Measurements from ENCODE around the gene SEPHS1.

Gene SEPHS1, protein sequence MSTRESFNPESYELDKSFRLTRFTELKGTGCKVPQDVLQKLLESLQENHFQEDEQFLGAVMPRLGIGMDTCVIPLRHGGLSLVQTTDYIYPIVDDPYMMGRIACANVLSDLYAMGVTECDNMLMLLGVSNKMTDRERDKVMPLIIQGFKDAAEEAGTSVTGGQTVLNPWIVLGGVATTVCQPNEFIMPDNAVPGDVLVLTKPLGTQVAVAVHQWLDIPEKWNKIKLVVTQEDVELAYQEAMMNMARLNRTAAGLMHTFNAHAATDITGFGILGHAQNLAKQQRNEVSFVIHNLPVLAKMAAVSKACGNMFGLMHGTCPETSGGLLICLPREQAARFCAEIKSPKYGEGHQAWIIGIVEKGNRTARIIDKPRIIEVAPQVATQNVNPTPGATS

DNA sequence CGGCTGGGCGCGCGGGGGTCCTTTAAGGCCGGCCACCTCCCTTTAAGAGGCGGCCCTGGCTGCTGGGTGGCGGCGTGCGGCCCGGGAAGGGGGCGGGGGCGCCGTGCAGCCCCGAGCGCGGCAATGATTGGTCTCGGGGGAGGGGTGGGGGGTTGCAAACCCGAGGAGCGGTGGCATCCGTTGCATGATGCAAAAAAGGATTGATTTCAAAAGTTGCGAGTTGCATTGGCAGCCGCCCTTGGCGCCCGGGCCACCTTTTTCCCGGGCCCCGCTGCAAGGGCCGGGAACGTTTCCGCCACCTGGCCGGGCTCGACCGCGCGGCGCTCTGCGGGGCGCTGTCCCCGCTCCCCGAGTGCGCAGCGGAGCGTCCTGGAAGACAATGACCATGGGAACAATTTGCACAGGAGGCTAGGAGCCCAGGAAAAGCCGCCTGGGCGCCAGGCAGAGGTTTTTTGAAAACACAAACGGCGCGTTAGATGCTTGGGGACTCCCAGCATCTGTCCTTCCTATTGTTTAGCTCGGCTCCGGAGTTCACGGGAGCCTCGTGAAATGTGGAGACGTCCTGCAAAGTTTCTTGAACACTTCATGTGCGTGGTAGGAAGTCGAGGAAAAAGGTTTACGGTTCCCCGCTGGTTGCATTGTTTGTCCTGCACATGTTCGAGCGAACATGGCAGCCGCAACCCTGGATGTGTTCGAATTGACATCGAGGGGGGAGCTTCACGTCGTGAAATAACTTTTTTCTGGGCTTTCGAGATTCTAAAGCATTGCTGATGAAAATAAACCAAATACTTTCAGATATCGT is at the start of gene SEPHS1:
TSS of gene SEPHS1 (minus strand) at position 78 of the 802 bp plus-strand sequence. CDS start 3,343 bp downstream, outside the sequence.
- peak within 1 kb of the TSS; percentile 75 for H3K4me3 ChIP-seq (ENCODE audit: low read depth, low read length)
- peaks cover 20% of the 10 kb centered on the region for H3K36me3 ChIP-seq (ENCODE audit: control insufficient read depth, insufficient read depth, low read length)
- H3K9ac ChIP-seq (ENCODE audit: low read depth, low read length): peak within 1 kb of the TSS; percentile 96
- no peaks in the 10 kb centered on the region for H3K9me3 ChIP-seq (ENCODE audit: control insufficient read depth, insufficient read depth, low read length)
- peak within 1 kb of the TSS; percentile 100 for H3K27ac ChIP-seq (ENCODE audit: low read depth, low read length)
- H3K27me3 ChIP-seq (ENCODE audit: control insufficient read depth, insufficient read depth, low read length): no peaks in the 10 kb centered on the region
- peaks cover 51% of the 10 kb centered on the region for H3K4me1 ChIP-seq (ENCODE audit: control insufficient read depth, insufficient read depth, low read length)

DNA sequence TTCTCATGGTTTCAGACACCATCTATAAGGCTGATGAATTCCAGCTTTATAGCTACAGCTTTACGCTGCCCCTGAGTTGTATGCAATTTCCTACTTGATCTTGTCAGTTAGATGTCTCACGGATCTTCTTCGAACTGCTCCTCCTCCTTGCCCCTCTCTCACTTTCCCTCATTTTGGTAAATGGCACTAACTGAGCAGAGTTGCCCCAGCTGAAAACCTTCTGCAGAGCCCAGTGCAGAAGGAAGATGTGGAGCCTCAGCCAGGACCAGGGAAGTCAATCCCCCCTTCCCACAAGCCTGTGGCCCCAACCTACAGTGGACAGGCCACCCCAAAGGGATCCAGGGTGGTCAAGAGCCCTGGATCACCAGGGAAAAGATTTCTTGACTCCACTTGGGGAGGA is 49.0 kb upstream of the SEPHS1 start:
- Histone ChIP-seq H3K4me1 (ENCODE audit: control insufficient read depth, insufficient read depth, low read length) (peaks cover 11% of the 10 kb centered on the region; the same call in 1 of the 2 replicates), H3K4me3 (ENCODE audit: low read depth, low read length) (no peak overlapping the region), H3K9me3 (ENCODE audit: control insufficient read depth, insufficient read depth, low read length) (peaks cover 5% of the 10 kb centered on the region), H3K9ac (ENCODE audit: low read depth, low read length) (no peak overlapping the region), H3K27me3 (ENCODE audit: control insufficient read depth, insufficient read depth, low read length) (no peaks in the 10 kb centered on the region), H3K36me3 (ENCODE audit: control insufficient read depth, insufficient read depth, low read length) (no peaks in the 10 kb centered on the region), H3K27ac (ENCODE audit: low read depth, low read length) (no peak overlapping the region)

DNA sequence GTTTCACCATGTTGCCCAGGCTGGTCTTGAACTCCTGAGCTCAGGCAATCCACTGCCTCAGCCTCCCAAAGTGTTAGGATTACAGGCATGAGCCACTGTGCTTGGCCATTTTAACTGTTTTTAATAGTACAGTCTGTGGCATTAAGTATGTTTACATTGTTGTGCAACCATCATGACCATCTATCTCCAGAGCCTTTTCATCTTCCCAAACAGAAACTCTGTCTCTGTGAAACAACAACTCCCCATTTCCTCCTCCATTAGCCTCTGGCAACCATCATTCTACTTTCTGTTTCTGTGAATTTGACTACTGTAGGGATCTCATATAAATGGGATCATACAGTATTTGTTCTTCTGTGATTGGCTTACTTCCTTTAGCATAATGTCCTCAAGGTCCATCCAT is 48.3 kb upstream of the SEPHS1 start:
- Histone ChIP-seq H3K36me3 (ENCODE audit: control insufficient read depth, insufficient read depth, low read length) (no peaks in the 10 kb centered on the region), H3K27me3 (ENCODE audit: control insufficient read depth, insufficient read depth, low read length) (no peaks in the 10 kb centered on the region), H3K4me1 (ENCODE audit: control insufficient read depth, insufficient read depth, low read length) (peaks cover 11% of the 10 kb centered on the region; the same call in 1 of the 2 replicates), H3K4me3 (ENCODE audit: low read depth, low read length) (no peak overlapping the region), H3K9ac (ENCODE audit: low read depth, low read length) (no peak overlapping the region), H3K27ac (ENCODE audit: low read depth, low read length) (no peak overlapping the region), H3K9me3 (ENCODE audit: control insufficient read depth, insufficient read depth, low read length) (peaks cover 5% of the 10 kb centered on the region)

DNA sequence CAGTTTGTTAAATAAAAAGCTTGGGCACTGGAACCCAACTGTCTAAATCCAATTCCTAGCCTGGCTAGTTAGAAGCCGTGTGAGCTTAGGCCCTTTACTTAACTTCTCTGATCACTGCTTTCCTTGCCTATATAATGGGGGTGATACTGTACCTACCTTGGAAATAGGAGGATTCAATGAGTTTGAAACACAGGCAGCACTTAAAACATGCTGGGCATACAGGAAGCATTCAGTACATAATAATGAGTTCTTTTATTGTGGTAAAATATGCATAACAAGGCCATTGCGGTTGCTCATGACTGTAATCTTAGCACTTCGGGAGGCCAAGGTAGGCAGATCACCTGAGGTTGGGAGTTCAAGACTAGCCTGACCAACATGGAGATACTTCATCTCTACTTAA is 47.4 kb upstream of the SEPHS1 start:
- Histone ChIP-seq H3K9ac (ENCODE audit: low read depth, low read length) (no peak overlapping the region), H3K27me3 (ENCODE audit: control insufficient read depth, insufficient read depth, low read length) (no peaks in the 10 kb centered on the region), H3K27ac (ENCODE audit: low read depth, low read length) (peak overlapping the region; percentile 64), H3K4me3 (ENCODE audit: low read depth, low read length) (no peak overlapping the region), H3K36me3 (ENCODE audit: control insufficient read depth, insufficient read depth, low read length) (no peaks in the 10 kb centered on the region), H3K9me3 (ENCODE audit: control insufficient read depth, insufficient read depth, low read length) (peaks cover 5% of the 10 kb centered on the region), H3K4me1 (ENCODE audit: control insufficient read depth, insufficient read depth, low read length) (peaks cover 18% of the 10 kb centered on the region)

DNA sequence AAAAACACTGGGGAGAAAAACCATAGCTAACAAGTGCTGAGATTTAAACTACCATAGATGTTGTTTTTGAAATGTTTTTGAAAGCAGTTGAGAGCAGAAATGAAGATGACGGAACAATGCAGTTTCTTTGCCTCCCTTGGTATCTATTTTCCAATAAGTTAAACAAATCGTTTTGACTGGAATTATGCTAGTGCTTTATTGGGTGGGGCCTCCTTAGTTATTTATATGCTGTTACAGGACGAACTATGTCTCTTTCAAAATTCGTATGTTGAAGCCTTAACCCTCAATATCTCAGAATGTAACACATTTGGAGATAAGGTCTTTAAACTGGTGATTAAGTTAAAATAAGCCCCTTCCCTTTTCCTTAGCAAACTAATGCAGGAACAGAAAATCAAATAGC is 45.5 kb upstream of the SEPHS1 start:
- Histone ChIP-seq H3K9ac (ENCODE audit: low read depth, low read length) (no peak overlapping the region), H3K27me3 (ENCODE audit: control insufficient read depth, insufficient read depth, low read length) (no peaks in the 10 kb centered on the region), H3K36me3 (ENCODE audit: control insufficient read depth, insufficient read depth, low read length) (no peaks in the 10 kb centered on the region), H3K27ac (ENCODE audit: low read depth, low read length) (no peak overlapping the region), H3K9me3 (ENCODE audit: control insufficient read depth, insufficient read depth, low read length) (no peaks in the 10 kb centered on the region), H3K4me3 (ENCODE audit: low read depth, low read length) (no peak overlapping the region), H3K4me1 (ENCODE audit: control insufficient read depth, insufficient read depth, low read length) (peaks cover 20% of the 10 kb centered on the region)

DNA sequence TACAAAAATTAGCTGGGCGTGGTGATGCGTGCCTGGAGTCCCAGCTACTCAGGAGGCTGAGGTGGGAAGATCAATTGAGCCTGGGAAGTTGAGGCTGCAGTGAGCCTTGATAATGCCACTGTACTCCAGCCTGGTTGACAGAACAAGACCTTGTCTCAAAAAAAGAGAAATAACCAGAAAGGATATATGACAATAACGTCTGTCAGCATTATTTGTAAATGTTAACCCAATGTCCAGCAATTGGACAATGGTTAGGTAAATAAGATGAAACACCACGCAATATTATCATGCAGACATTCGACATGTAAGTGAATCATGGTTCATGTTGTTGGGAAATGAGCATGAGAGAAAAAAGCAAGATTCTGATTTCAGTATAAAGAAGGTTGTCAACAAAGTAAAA is 44.6 kb upstream of the SEPHS1 start:
- H3K27ac ChIP-seq (ENCODE audit: low read depth, low read length): no peak overlapping the region
- H3K36me3 ChIP-seq (ENCODE audit: control insufficient read depth, insufficient read depth, low read length): no peaks in the 10 kb centered on the region
- no peak overlapping the region for H3K4me3 ChIP-seq (ENCODE audit: low read depth, low read length)
- H3K27me3 ChIP-seq (ENCODE audit: control insufficient read depth, insufficient read depth, low read length): no peaks in the 10 kb centered on the region
- no peak overlapping the region for H3K9ac ChIP-seq (ENCODE audit: low read depth, low read length)
- H3K9me3 ChIP-seq (ENCODE audit: control insufficient read depth, insufficient read depth, low read length): no peaks in the 10 kb centered on the region
- peaks cover 20% of the 10 kb centered on the region for H3K4me1 ChIP-seq (ENCODE audit: control insufficient read depth, insufficient read depth, low read length)

DNA sequence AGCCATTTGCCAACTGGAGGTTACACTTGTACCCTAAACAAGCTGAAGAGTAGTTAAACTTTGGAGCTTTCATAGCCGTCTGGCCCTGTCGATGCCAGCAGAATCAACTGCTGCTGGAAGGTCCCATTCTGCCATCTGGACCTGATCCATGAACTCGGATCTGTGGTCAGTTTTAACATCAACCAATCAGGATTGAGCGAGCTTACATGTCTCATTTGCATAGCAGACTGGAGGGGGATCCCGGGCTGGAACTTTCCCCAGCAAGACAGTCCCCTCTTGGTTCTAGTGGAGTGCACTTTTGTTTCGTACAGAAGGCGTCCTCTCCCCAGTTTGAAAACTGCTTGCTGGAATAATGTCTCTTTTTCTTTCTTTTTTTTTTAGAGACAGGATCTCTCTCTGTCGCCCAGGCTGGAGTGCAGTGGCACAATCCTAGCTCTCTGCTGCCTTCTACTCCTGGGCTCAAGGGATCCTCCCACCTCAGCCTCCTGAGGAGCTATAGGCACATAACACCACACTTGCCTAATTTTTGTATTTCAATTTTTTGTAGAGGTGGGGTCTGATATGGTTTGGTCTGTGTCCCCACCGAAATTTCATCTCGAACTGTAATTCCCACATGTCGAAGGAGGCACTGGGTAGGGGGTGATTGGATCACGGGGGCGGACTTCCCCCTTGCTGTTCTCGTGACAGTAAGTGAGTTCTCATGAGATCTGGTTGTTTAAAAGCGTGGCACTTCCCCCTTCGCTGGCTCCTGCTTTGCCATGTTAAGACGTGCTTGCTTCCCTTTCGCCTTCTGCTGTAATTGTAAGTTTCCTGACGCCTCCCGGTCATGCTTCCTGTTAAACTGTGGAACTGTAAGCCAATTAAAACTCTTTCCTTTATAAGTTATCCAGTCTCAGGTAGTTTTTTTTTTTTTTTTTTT is 42.8 kb upstream of the SEPHS1 start:
- Histone ChIP-seq H3K27me3 (ENCODE audit: control insufficient read depth, insufficient read depth, low read length) (no peaks in the 10 kb centered on the region), H3K36me3 (ENCODE audit: control insufficient read depth, insufficient read depth, low read length) (no peaks in the 10 kb centered on the region), H3K9ac (ENCODE audit: low read depth, low read length) (no peak overlapping the region), H3K9me3 (ENCODE audit: control insufficient read depth, insufficient read depth, low read length) (no peaks in the 10 kb centered on the region), H3K27ac (ENCODE audit: low read depth, low read length) (no peak overlapping the region), H3K4me3 (ENCODE audit: low read depth, low read length) (no peak overlapping the region), H3K4me1 (ENCODE audit: control insufficient read depth, insufficient read depth, low read length) (peaks cover 20% of the 10 kb centered on the region)

DNA sequence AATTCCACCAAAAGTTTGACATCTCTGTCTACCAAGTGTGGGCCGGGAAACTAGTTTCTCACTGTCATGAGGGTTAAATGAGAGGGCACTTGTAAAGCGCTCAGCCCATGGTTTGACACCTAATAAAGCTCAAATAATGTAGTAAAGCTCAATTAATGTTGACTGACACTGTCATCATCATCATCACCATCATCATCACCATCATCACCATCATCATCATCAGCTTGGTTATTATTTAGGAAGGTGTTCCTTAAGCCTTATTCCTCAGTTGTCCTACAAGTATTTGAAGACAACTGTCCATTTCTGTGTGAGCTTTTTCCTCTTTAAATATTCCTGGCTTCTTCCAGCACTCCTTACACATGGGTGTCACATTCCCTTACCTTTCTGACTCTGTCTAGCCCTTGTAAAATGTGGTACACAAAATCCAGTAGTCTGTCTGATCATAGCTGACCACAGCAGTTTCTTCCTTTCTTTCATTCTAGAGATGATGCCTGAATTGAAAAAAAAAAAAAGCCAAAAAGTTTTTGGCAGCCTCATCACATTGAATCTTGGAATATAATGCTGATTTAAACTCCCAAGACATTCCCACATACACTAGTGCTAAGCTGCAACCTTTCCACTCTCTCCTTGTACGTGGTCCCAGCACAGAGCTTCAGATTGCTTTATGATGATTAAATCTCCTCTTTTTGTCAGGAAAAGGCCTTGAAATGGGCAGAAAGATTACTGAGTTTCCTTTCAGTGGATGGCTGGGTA is 40.6 kb upstream of the SEPHS1 start:
- Histone ChIP-seq H3K36me3 (ENCODE audit: control insufficient read depth, insufficient read depth, low read length) (no peaks in the 10 kb centered on the region), H3K9ac (ENCODE audit: low read depth, low read length) (no peak overlapping the region), H3K27me3 (ENCODE audit: control insufficient read depth, insufficient read depth, low read length) (0 out of 2 replicates have a peak, but pooled peaks cover 6% of the 10 kb centered on the region), H3K27ac (ENCODE audit: low read depth, low read length) (no peak overlapping the region), H3K9me3 (ENCODE audit: control insufficient read depth, insufficient read depth, low read length) (no peaks in the 10 kb centered on the region), H3K4me3 (ENCODE audit: low read depth, low read length) (no peak overlapping the region), H3K4me1 (ENCODE audit: control insufficient read depth, insufficient read depth, low read length) (peaks cover 9% of the 10 kb centered on the region)

DNA sequence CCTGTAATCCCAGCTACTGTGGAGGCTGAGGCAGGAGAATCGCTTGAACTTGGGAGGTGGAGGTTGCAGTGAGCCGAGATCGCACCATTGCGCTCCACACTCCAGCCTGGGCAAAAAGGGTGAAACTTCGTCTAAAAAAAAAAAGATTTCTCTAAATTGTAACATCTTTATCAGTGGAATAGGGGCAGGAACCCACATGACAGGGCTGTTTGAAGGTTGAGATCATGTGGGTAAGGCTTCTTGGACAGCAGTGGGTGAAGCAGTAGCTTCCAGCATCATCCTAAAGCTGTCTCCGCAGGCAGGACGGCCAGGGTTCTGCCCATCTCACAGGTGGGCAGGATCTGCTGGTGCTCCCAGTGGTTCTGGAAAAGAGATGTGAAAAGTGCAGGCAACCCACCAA is 37.9 kb upstream of the SEPHS1 start:
- Histone ChIP-seq H3K9ac (ENCODE audit: low read depth, low read length) (no peak overlapping the region), H3K4me3 (ENCODE audit: low read depth, low read length) (no peak overlapping the region), H3K36me3 (ENCODE audit: control insufficient read depth, insufficient read depth, low read length) (no peaks in the 10 kb centered on the region), H3K9me3 (ENCODE audit: control insufficient read depth, insufficient read depth, low read length) (no peaks in the 10 kb centered on the region), H3K27ac (ENCODE audit: low read depth, low read length) (no peak overlapping the region), H3K4me1 (ENCODE audit: control insufficient read depth, insufficient read depth, low read length) (peaks cover 7% of the 10 kb centered on the region), H3K27me3 (ENCODE audit: control insufficient read depth, insufficient read depth, low read length) (peaks cover 21% of the 10 kb centered on the region)

DNA sequence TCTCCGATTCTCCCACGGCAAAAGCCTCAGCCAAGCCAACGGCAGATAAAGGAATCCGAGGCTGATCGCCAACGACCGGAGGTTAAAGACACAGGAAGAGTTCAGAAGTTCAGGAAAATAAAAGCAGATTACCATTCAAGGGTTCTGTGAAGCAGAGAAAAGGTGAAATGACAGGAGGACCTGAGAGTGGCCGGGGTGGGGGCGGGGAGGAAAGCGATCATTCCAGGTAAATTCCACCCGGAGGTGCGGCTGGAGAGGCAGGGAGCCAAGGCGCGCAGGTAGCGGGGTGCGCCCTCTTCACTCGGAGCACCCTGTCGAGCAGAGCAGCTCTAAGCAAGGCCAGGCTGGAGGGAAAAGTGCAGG is 35.3 kb upstream of the SEPHS1 start:
- no peak overlapping the region for H3K27ac ChIP-seq (ENCODE audit: low read depth, low read length)
- no peaks in the 10 kb centered on the region; the same call in 1 of the 2 replicates for H3K4me1 ChIP-seq (ENCODE audit: control insufficient read depth, insufficient read depth, low read length)
- no peaks in the 10 kb centered on the region for H3K36me3 ChIP-seq (ENCODE audit: control insufficient read depth, insufficient read depth, low read length)
- no peak overlapping the region for H3K9ac ChIP-seq (ENCODE audit: low read depth, low read length)
- peaks cover 21% of the 10 kb centered on the region for H3K27me3 ChIP-seq (ENCODE audit: control insufficient read depth, insufficient read depth, low read length)
- no peaks in the 10 kb centered on the region for H3K9me3 ChIP-seq (ENCODE audit: control insufficient read depth, insufficient read depth, low read length)
- peak overlapping the region; percentile 42 for H3K4me3 ChIP-seq (ENCODE audit: low read depth, low read length)
